MCF 10A (cell line): ENCODE results near the gene SPATA13. TPM values are rescaled to one million over a fixed set of nuclear protein-coding genes. Genes with fewer than 3 reads are reported as not detected.
"Not testable (repeated sequence)": the region's sequence is repeated elsewhere in the genome, so short reads cannot be mapped to it uniquely, and the experiment has no call there.

ENCODE experiments used
- BruUV-seq: library from RNA; stranded (reverse); fragments of 400-500 nt; replicated peaks from 2 replicates; lab custom pipeline; 2021; lab: Mats Ljungman, UMichigan
- CTCF ChIA-PET: fragments of 300-600 bp; sonication (Branson Sonifier 250); formaldehyde crosslinking; extraction: SDS; loops from one replicate; lab custom pipeline; 2021; ENCODE audit warnings: antibody characterized with exemption, inconsistent platforms; lab: Yijun Ruan, JAX
- POLR2A ChIA-PET: fragments of 300-600, 350-650 bp; sonication (Branson Sonifier 250); formaldehyde crosslinking; extraction: SDS; loops from one replicate; lab custom pipeline; 2020; ENCODE audit warnings: antibody characterized with exemption, inconsistent platforms; lab: Yijun Ruan, JAX
- DNase-seq: peaks from one replicate; pipeline ENCODE4 v3.0.0-alpha.2; 2018; ENCODE audit not compliant: unreplicated experiment
- H3K27ac Mint-ChIP-seq: one replicate; pipeline ENCODE4 v1.8.0; 2022; ENCODE audit warnings: mild to moderate bottlenecking, low read depth, mixed read lengths; ENCODE audit not compliant: unreplicated experiment
- H3K27me3 Mint-ChIP-seq: one replicate; pipeline ENCODE4 v1.8.0; 2022; ENCODE audit warnings: mixed read lengths; ENCODE audit not compliant: insufficient read depth, unreplicated experiment
- H3K36me3 Mint-ChIP-seq: one replicate; pipeline ENCODE4 v1.8.0; 2022; ENCODE audit warnings: mild to moderate bottlenecking, moderate library complexity, mixed read lengths; ENCODE audit not compliant: insufficient read depth, unreplicated experiment
- H3K4me1 Mint-ChIP-seq: one replicate; pipeline ENCODE4 v1.8.0; 2022; ENCODE audit warnings: mixed read lengths; ENCODE audit not compliant: insufficient read depth, unreplicated experiment
- H3K4me3 Mint-ChIP-seq: one replicate; pipeline ENCODE4 v1.8.0; 2022; ENCODE audit warnings: mild to moderate bottlenecking, moderate library complexity, mixed read lengths; ENCODE audit not compliant: unreplicated experiment
- H3K9me3 Mint-ChIP-seq: one replicate; pipeline ENCODE4 v1.8.0; 2022; ENCODE audit warnings: mixed read lengths; ENCODE audit not compliant: unreplicated experiment
- intact Hi-C: fragments of 100-400 bp; cut with micrococcal nuclease; formaldehyde crosslinking; loops from 2 replicates; pipeline ENCODE4 v1.14.1; 2022
- total RNA-seq: library from RNA; stranded (reverse); gene quantifications from 2 replicates; pipeline ENCODE4 v1.2.3, GENCODE V29; 2022
- TF ChIP-seq, protein P1 (sequence below): fragments of 200-600 bp; IDR thresholded peaks from one replicate; pipeline ENCODE4 v1.8.0; 2022; ENCODE audit warnings: antibody characterized with exemption, mild to moderate bottlenecking; ENCODE audit not compliant: unreplicated experiment

SPATA13 gene
- total RNA-seq, 1 experiment from 2014 or later: 2.2 TPM

DNA sequence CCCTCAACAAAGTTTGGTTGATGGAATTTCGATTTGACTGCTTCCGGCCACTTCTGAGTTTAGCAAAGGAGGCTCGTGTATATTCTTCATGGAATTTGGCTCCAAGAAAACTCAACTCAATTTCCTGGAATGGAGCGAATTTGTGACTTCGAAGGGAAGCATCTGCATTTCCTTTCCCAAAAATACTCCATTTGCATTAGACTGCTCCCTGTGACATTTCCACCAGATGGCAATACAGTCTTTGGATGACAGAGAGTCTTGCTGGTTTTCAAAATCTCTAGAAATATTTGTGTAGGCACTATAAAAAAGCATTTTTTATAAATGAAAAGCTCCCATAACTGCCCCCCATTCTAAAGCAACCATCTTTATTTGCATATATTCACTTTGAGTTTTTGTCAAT lies 152.9 kb downstream of the SPATA13 start:
- Mint-ChIP-seq H3K27me3 (peaks cover 22% of the 10 kb centered on the region), H3K36me3 (no peaks in the 10 kb centered on the region), H3K9me3 (no peaks in the 10 kb centered on the region), H3K4me1 (peaks cover 5% of the 10 kb centered on the region), H3K4me3 (no peak overlapping the region), H3K27ac (no peak overlapping the region)
- ChIA-PET POLR2A (no interaction called here), CTCF (interaction anchor here (0.8 kb wide), 1 partner anchor 242 kb away, joined by 3 read pairs; no protein-coding TSS in a partner anchor)
- BruUV-seq: no TSS peak
- TF ChIP-seq, protein P1, sequence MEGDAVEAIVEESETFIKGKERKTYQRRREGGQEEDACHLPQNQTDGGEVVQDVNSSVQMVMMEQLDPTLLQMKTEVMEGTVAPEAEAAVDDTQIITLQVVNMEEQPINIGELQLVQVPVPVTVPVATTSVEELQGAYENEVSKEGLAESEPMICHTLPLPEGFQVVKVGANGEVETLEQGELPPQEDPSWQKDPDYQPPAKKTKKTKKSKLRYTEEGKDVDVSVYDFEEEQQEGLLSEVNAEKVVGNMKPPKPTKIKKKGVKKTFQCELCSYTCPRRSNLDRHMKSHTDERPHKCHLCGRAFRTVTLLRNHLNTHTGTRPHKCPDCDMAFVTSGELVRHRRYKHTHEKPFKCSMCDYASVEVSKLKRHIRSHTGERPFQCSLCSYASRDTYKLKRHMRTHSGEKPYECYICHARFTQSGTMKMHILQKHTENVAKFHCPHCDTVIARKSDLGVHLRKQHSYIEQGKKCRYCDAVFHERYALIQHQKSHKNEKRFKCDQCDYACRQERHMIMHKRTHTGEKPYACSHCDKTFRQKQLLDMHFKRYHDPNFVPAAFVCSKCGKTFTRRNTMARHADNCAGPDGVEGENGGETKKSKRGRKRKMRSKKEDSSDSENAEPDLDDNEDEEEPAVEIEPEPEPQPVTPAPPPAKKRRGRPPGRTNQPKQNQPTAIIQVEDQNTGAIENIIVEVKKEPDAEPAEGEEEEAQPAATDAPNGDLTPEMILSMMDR: peak; percentile 12
- intact Hi-C loops: no loop called here
- peak; percentile 24 for DNase-seq

GRCh38 chr13:24317835-24318234 lies 157.3 kb downstream of the SPATA13 start:
- peaks cover 22% of the 10 kb centered on the region for H3K27me3 Mint-ChIP-seq
- DNase-seq, H3K9me3 Mint-ChIP-seq, H3K27ac Mint-ChIP-seq, H3K4me3 Mint-ChIP-seq, POLR2A ChIA-PET, H3K4me1 Mint-ChIP-seq, H3K36me3 Mint-ChIP-seq, CTCF ChIA-PET, intact Hi-C loops, BruUV-seq: not testable (repeated sequence)

- BruUV-seq, H3K4me3 Mint-ChIP-seq, POLR2A ChIA-PET, H3K4me1 Mint-ChIP-seq, DNase-seq, H3K36me3 Mint-ChIP-seq, H3K9me3 Mint-ChIP-seq, H3K27ac Mint-ChIP-seq, intact Hi-C loops: not testable (repeated sequence)
- CTCF ChIA-PET: interaction anchor here (0.7 kb wide), 1 partner anchor 9 kb away, joined by 4 read pairs; the partner anchor contains the start of gene C1QTNF9
- H3K27me3 Mint-ChIP-seq: peaks cover 22% of the 10 kb centered on the region
Observed at GRCh38 chr13:24318878-24319277, 158.4 kb downstream of the SPATA13 start.

GRCh38 chr13:24319641-24320040 lies 159.1 kb downstream of the SPATA13 start:
- H3K9me3 Mint-ChIP-seq, H3K4me1 Mint-ChIP-seq, H3K27ac Mint-ChIP-seq, POLR2A ChIA-PET, H3K36me3 Mint-ChIP-seq, DNase-seq, BruUV-seq, H3K4me3 Mint-ChIP-seq: not testable (repeated sequence)
- CTCF ChIA-PET: interaction anchor here (0.6 to 0.7 kb wide), 2 partner anchors 10 to 332 kb away, joined by 3 to 4 read pairs; partner anchors contain the start of gene C1QTNF9
- H3K27me3 Mint-ChIP-seq: peaks cover 21% of the 10 kb centered on the region
- intact Hi-C loops: loop anchor here (10.0 kb wide), 1 partner anchor 235 kb away; no protein-coding TSS in a partner anchor

DNA sequence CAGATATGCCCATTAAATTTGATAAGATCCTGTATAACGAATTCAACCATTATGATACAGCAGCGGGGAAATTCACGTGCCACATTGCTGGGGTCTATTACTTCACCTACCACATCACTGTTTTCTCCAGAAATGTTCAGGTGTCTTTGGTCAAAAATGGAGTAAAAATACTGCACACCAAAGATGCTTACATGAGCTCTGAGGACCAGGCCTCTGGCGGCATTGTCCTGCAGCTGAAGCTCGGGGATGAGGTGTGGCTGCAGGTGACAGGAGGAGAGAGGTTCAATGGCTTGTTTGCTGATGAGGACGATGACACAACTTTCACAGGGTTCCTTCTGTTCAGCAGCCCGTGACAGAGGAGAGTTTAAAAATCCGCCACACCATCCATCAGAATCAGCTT lies 160.9 kb downstream of the SPATA13 start:
- H3K36me3 Mint-ChIP-seq, BruUV-seq: not testable (repeated sequence)
- CTCF ChIA-PET: interaction anchor here (1.0 kb wide), 1 partner anchor 15 kb away, joined by 6 read pairs; no protein-coding TSS in a partner anchor

GRCh38 chr13:24322470-24322869 lies 161.9 kb downstream of the SPATA13 start:
- BruUV-seq, POLR2A ChIA-PET, H3K4me1 Mint-ChIP-seq, H3K27me3 Mint-ChIP-seq, H3K36me3 Mint-ChIP-seq, H3K27ac Mint-ChIP-seq, H3K9me3 Mint-ChIP-seq, H3K4me3 Mint-ChIP-seq: not testable (repeated sequence)
- intact Hi-C loops: loop anchor here (10.0 kb wide), 1 partner anchor 232 kb away; no protein-coding TSS in a partner anchor
- DNase-seq: peak; percentile 0
- CTCF ChIA-PET: interaction anchor here (0.6 to 1.0 kb wide), 4 partner anchors 16 to 236 kb away, joined by 3 to 6 read pairs (median 3); no protein-coding TSS in a partner anchor

More for the DNA sequence above, 160.9 kb downstream of the SPATA13 start:
- H3K27ac Mint-ChIP-seq, POLR2A ChIA-PET, DNase-seq, H3K9me3 Mint-ChIP-seq, H3K27me3 Mint-ChIP-seq, H3K4me3 Mint-ChIP-seq, H3K4me1 Mint-ChIP-seq: not testable (repeated sequence)
- intact Hi-C loops: loop anchor here (10.0 kb wide), 1 partner anchor 233 kb away; no protein-coding TSS in a partner anchor
